RPMI8226 (cell line): ENCODE measurements around the gene ATP8B1.

Experiments
- DNase-seq: peaks from one replicate; pipeline ENCODE4 v3.0.0-alpha.2; 2015

Gene ATP8B1

GRCh38 chr18:57715073-57715472, 88.0 kb downstream of the ATP8B1 start:
- DNase-seq = no peak

- no peak for DNase-seq
These were observed 92.9 kb downstream of the ATP8B1 start for GRCh38 chr18:57710226-57710625.

- DNase-seq = no peak
These were observed 93.8 kb downstream of the ATP8B1 start for GRCh38 chr18:57709335-57709734.

GRCh38 chr18:57708288-57708687, 94.8 kb downstream of the ATP8B1 start:
- no peak for DNase-seq

GRCh38 chr18:57705832-57706595, 97.1 kb downstream of the ATP8B1 start:
- no peak for DNase-seq

- no peak for DNase-seq
These were observed 98.1 kb downstream of the ATP8B1 start for GRCh38 chr18:57705011-57705410.

GRCh38 chr18:57698571-57699276, 104.4 kb downstream of the ATP8B1 start:
- no peak for DNase-seq

GRCh38 chr18:57697426-57697825, 105.7 kb downstream of the ATP8B1 start:
- no peak for DNase-seq

- DNase-seq = no peak
These were observed 106.8 kb downstream of the ATP8B1 start for GRCh38 chr18:57696271-57696670.

- no peak for DNase-seq
These were observed 111.8 kb downstream of the ATP8B1 start for GRCh38 chr18:57691363-57691762.

- no peak for DNase-seq
These were observed 115.1 kb downstream of the ATP8B1 start for GRCh38 chr18:57687970-57688369.

GRCh38 chr18:57683470-57683869, 119.6 kb downstream of the ATP8B1 start:
- DNase-seq = no peak

- DNase-seq = no peak
These were observed 125.6 kb downstream of the ATP8B1 start for GRCh38 chr18:57677262-57678211.

GRCh38 chr18:57674891-57675290, 128.2 kb downstream of the ATP8B1 start:
- DNase-seq = no peak

GRCh38 chr18:57670046-57670445, 133.1 kb downstream of the ATP8B1 start:
- no peak for DNase-seq

- DNase-seq = no peak
These were observed 135.1 kb downstream of the ATP8B1 start for GRCh38 chr18:57668021-57668420.

GRCh38 chr18:57666818-57667497, 136.2 kb downstream of the ATP8B1 start:
- no peak for DNase-seq

- no peak for DNase-seq
These were observed 138.4 kb downstream of the ATP8B1 start for GRCh38 chr18:57664568-57665165.

GRCh38 chr18:57660961-57661360, 142.2 kb downstream of the ATP8B1 start:
- DNase-seq = no peak

GRCh38 chr18:57659460-57660102, 143.5 kb downstream of the ATP8B1 start:
- DNase-seq = no peak

- DNase-seq = no peak
These were observed 145.6 kb downstream of the ATP8B1 start for GRCh38 chr18:57657542-57657941.

- no peak for DNase-seq
These were observed 147.4 kb downstream of the ATP8B1 start for GRCh38 chr18:57655740-57656139.
